SW 1271 (cell line): ENCODE data around the gene CDK5R1.
A peak's percentile ranks its signal among the peaks of the same experiment; 100 is the strongest.

Experiments used
- DNase-seq, 2 experiments: peaks; one replicate each; lab custom pipeline; 2025; lab: John Stamatoyannopoulos, UW

CDK5R1 gene

GRCh38 chr17:32471652-32472051 is 15.1 kb upstream of the CDK5R1 start:
- DNase-seq = no peak

DNA sequence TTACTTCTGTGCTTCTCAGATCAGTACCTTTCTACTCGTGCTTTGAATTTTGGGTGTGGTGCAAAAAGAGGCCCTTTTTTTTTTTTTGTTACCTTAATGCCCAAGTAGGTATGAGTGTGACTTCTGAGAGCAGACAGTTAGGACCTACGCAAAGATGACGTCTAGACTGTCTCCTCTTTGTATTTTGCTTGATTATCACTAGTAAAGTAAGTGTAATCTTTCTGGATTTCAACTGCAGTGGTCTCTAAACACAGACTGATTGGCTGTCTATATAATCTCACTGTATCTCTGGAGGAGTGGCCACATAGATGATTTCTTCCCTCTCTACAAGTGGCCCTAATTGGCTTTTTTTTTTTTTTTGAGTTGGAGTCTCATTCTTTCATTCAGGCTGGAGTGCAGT is 11.5 kb upstream of the CDK5R1 start:
- DNase-seq = no peak

- no peak for DNase-seq
These were observed 9.6 kb upstream of the CDK5R1 start for GRCh38 chr17:32477220-32477619.

GRCh38 chr17:32479074-32479617 is 7.6 kb upstream of the CDK5R1 start:
- no peak for DNase-seq

- DNase-seq = no peak
These were observed 5.6 kb upstream of the CDK5R1 start for GRCh38 chr17:32481193-32481592.

- no peak for DNase-seq
These were observed 4.0 kb upstream of the CDK5R1 start for GRCh38 chr17:32482568-32483320.

- DNase-seq = peak in 1 of 2 experiments; percentile 70
These were observed 3.3 kb upstream of the CDK5R1 start for GRCh38 chr17:32483451-32484019.

DNA sequence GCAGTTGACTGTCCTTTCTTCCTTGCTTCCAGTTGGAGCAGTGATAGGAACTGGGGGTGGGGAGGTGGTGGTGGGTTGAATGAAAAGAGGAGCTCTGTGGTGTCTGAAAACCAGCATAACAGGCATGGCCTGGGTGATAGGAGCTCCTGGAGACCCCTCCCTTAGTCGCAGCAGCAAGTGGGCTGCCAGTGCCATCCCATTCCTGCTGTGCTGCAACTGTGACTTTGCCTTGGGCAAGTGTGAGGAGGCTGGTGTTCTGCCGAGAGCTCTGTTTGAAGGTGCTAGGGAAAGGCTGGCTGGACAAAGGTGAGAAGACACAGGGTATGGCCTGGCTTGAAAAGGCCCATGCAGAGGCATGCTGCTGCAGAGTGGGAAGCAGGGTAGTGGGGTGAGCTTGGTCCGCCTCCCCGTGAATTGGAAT is 2.7 kb upstream of the CDK5R1 start:
- DNase-seq = no peak

GRCh38 chr17:32484628-32485027 is 2.2 kb upstream of the CDK5R1 start:
- DNase-seq = no peak

DNA sequence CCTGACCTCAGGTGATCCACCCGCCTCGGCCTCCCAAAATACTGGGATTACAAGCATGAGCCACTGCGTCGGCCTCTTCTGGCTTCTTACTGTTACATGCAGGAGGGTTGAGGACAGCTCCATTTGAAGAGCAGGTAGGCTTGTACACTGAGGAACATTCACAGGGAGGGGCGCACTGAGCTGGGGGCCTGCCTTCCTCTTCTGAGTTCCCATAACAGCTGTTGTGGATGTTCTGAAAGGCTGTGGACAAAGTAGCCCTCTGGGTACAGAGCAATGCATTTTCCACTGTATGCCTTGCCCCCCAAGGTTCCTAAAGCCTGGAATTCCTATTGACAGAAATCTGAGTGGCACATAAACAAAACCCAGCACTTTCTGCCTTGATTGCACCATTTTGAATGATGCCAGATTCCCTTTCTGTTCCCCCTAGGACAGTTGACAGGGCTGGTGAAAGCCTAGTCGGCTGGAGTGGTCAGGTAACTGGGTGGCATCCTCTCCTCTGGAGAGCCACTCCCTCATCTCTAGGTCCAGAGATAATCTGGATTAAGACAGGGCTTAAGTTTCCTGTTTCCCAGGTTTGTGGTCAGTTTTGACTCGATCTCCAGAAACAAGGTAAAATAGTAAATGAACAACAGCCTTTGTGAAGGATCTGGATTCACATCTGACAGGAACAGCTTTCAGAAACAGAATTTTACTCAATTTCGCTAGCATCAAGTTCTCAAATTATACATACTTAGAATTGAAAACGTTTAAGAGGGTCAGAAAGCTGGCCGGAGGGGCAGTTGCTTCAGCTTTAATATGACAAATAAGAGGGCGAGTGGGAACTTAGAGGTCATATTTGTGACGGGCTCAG is 1.3 kb upstream of the CDK5R1 start:
- DNase-seq = no peak

DNA sequence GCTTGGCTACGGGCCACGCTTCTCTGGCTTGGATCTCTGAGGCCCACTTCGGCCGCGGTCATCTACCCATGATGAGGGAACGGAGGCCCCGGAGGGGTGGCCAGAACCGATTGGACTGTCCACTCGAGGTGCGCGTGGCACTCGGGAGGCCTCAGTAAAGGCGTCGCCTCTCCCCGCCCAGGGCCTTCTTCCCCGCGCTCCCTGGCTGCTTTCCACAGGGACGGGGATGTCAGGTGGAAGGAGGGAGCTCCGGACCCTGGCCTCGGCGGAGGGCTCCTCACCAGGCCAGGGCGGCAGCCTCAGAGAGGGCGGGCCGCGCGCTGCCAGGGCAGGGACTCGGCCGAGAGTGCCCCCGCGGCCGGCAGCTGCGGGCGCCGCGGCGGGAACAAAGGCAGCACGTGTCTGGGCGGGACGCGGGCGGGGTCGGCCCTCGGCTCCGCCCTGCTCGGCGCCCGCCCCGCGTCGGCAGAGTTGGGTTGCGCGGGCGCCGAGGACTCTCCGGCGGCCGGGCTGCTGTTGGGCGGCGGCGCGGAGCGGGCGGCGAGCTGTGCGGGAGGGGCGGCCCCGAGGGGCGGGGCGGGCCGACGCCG is 587 bp upstream of the CDK5R1 start:
- DNase-seq = peak in 1 of 2 experiments; percentile 32

DNA sequence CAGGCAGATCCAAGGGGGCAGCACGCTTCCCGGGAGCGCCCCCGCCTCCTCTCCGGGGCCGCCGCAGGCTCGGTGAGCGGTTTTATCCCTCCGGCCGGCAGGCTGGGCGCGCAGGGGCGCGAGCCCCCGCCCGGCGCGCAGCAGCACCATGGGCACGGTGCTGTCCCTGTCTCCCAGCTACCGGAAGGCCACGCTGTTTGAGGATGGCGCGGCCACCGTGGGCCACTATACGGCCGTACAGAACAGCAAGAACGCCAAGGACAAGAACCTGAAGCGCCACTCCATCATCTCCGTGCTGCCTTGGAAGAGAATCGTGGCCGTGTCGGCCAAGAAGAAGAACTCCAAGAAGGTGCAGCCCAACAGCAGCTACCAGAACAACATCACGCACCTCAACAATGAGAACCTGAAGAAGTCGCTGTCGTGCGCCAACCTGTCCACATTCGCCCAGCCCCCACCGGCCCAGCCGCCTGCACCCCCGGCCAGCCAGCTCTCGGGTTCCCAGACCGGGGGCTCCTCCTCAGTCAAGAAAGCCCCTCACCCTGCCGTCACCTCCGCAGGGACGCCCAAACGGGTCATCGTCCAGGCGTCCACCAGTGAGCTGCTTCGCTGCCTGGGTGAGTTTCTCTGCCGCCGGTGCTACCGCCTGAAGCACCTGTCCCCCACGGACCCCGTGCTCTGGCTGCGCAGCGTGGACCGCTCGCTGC is 832 bp downstream of the CDK5R1 start:
- no peak for DNase-seq

DNA sequence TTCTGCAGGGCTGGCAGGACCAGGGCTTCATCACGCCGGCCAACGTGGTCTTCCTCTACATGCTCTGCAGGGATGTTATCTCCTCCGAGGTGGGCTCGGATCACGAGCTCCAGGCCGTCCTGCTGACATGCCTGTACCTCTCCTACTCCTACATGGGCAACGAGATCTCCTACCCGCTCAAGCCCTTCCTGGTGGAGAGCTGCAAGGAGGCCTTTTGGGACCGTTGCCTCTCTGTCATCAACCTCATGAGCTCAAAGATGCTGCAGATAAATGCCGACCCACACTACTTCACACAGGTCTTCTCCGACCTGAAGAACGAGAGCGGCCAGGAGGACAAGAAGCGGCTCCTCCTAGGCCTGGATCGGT is 1.4 kb downstream of the CDK5R1 start:
- DNase-seq = no peak

DNA sequence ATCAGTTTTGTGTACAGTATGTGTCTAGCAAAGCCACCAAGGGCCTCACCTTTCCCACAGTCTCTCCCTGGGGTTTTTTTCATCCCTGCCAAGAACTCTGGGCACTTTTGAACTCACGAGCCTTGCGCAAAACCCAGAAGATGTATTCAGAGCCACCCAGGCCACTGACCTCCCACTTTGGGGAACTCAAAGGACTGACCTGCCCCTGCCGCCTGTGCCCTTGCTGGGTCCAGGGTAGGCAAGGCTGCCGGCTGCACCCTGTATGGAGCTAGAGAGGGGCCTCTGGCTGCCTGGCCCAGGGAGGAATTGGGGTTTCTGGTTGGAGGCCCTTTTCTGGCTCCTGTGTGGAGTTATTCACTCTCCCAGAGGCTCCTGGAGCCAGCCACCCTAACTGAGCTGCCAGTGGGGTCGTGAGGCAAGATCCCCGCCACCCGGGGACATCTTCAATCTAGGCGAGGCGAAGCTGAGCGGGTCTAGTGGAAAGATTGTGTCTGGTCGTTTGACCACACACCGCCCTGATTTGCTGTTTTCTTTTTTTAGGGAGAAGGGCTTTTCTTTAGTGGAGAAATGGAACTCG is 1.9 kb downstream of the CDK5R1 start:
- DNase-seq = no peak

DNA sequence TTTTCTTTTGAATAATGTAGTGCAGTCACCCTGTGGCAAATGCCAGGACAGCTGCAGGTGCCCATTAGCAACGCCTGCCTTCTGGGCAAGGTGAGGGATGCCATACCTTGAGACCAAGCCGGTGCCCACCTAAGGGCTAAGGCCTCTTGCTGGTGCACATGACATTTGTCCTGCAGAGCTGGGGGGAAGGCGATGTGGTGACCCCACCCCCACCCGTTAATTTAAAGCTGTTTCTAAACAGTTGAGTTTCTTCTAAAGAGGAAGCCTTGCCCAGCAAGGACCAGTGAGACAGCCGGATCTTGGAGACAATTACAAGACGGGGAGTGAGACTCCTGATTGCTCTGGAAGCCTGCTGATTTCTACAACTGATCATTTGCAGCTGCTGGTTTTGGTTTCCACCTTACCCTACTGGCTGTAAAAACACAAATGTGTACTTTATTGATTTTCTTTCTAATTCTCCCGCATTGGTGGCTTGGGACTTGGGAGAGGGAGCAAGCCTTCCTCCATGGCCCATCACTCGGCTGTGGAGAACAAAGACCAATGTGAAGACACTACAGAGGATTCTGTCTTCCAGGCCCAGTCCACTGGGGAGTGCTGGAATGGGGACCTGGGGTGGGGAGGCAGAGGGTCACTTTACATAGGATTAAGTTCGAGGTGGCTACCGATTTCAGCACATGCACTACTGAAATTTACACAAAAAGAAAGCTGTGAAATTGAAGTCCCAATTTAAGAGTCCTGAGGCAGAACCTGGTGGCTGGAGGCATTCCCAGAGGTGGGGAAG is 2.7 kb downstream of the CDK5R1 start:
- no peak for DNase-seq

DNA sequence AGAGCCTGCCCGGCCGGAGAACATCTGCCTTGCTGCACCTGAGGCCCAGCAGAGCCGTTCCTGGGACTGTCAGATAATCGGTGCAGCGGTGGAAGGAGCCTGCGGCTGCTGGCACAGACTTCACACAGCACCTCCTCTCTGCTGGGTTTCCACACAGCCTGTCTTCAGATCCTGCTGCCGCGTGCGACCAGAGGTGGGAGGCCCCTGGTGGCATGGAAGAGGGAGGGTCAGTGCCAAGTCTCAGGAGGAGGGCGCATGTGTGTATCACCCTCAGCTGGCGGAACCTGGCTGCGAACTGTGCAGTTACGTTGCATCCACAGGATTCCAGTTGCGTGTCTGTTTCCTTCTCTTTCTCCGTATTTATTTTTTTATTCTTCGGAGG is 3.3 kb downstream of the CDK5R1 start:
- DNase-seq = no peak

GRCh38 chr17:32491371-32492263 is 4.8 kb downstream of the CDK5R1 start:
- no peak for DNase-seq

GRCh38 chr17:32492264-32492589 is 5.4 kb downstream of the CDK5R1 start:
- no peak for DNase-seq

DNA sequence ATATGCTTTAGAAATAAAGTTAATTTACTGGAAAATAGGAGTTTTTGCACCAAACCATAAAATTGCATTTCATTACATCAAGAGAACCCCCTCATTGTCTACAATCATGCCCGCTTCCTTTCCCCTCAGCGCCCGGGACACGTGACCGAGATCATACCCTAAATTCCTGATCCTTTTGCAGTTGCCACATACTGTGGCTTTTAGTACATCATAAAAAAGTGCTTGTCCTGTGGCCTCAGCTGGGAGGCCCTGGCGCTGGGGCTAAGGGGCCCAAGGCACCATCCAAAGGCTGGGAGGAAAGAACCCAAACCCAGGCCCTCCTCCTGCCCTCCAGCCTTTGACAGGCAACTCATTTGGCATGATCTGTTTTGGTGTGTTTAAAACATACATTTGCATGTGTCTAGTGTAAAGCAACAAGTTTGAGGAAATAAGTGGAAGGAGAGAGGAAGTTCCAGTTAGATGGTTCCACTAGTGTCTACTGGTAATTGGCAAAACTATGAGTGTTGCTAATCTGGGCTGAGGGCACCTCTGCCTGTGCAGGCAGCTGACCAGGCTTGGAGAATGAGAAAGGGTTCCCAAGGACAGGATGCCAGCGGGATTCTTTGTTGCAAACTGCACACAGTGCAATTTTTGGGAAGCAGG is 6.0 kb downstream of the CDK5R1 start:
- DNase-seq = no peak
